HG03095 (cell line): Measurements from ENCODE around the gene IL34.

Experiments used
- ATAC-seq: cut with Tn5 transposase; IDR thresholded peaks from one replicate; pipeline ENCODE4 v1.9.1; 2021; ENCODE audit warnings: moderate library complexity; ENCODE audit not compliant: unreplicated experiment

The IL34 gene

GRCh38 chr16:70700101-70701020, 54.0 kb downstream of the IL34 start:
- ATAC-seq = no peak

GRCh38 chr16:70701036-70701435, 54.7 kb downstream of the IL34 start:
- ATAC-seq = no peak

GRCh38 chr16:70701596-70701995, 55.2 kb downstream of the IL34 start:
- no peak for ATAC-seq

GRCh38 chr16:70701998-70702397, 55.6 kb downstream of the IL34 start:
- ATAC-seq = no peak

GRCh38 chr16:70702624-70703023, 56.3 kb downstream of the IL34 start:
- ATAC-seq = no peak

GRCh38 chr16:70703041-70703834, 56.9 kb downstream of the IL34 start:
- ATAC-seq = no peak

GRCh38 chr16:70703835-70704381, 57.5 kb downstream of the IL34 start:
- no peak for ATAC-seq

- ATAC-seq = no peak
Observed at GRCh38 chr16:70704586-70704985, 58.2 kb downstream of the IL34 start.

GRCh38 chr16:70705056-70705455, 58.7 kb downstream of the IL34 start:
- no peak for ATAC-seq

- ATAC-seq = no peak
Observed at GRCh38 chr16:70706948-70707465, 60.6 kb downstream of the IL34 start.

- no peak for ATAC-seq
Observed at GRCh38 chr16:70708366-70709246, 62.2 kb downstream of the IL34 start.

GRCh38 chr16:70709457-70709856, 63.1 kb downstream of the IL34 start:
- no peak for ATAC-seq

- no peak for ATAC-seq
Observed at GRCh38 chr16:70709942-70710341, 63.6 kb downstream of the IL34 start.
